ENCODE data around the gene SRGAP3.

Gene SRGAP3

GRCh38 chr3:9157651-9158362 lies 91.6 kb downstream of the SRGAP3 start:
- ATAC-seq = no peak
- TF ChIP-seq CREB5 (CRISPR knock-in tag; IDR thresholded peaks at IDR 0.05; ENCODE audit: low read depth) (no peak), ZNF565 (CRISPR knock-in tag; conservative IDR thresholded peaks at IDR 0.05; ENCODE audit: low read depth) (no peak), ESRRG (CRISPR knock-in tag; IDR thresholded peaks at IDR 0.05) (no peak), TCF4 (CRISPR knock-in tag; IDR thresholded peaks at IDR 0.05; ENCODE audit: borderline replicate concordance) (no peak), CSRNP3 (CRISPR knock-in tag; IDR thresholded peaks at IDR 0.05) (no peak), ZNF8 (CRISPR knock-in tag; IDR thresholded peaks at IDR 0.05) (no peak), RARB (CRISPR knock-in tag; IDR thresholded peaks at IDR 0.05) (no peak), ZNF70 (CRISPR knock-in tag; IDR thresholded peaks at IDR 0.05) (no peak), ARNTL (CRISPR knock-in tag; IDR thresholded peaks at IDR 0.05; ENCODE audit: borderline replicate concordance, low read depth) (no peak), ISL1 (CRISPR knock-in tag; IDR thresholded peaks at IDR 0.05) (no peak), ZFP3 (CRISPR knock-in tag; IDR thresholded peaks at IDR 0.05) (no peak), GLIS3 (CRISPR knock-in tag; IDR thresholded peaks at IDR 0.05) (no peak), CSDC2 (CRISPR knock-in tag; IDR thresholded peaks at IDR 0.05) (no peak), PATZ1 (CRISPR knock-in tag; IDR thresholded peaks at IDR 0.05; ENCODE audit: borderline replicate concordance) (no peak), PPARA (CRISPR knock-in tag; IDR thresholded peaks at IDR 0.05; ENCODE audit: borderline replicate concordance) (no peak), TSHZ2 (CRISPR knock-in tag; IDR thresholded peaks at IDR 0.05) (no peak), SNAI2 (CRISPR knock-in tag; IDR thresholded peaks at IDR 0.05) (no peak)

- no peak for ATAC-seq
Observed at GRCh38 chr3:9156604-9157003, 92.8 kb downstream of the SRGAP3 start.

More at GRCh38 chr3:9156604-9157003, 92.8 kb downstream of the SRGAP3 start:
- TF ChIP-seq ZNF70 (CRISPR knock-in tag; IDR thresholded peaks at IDR 0.05) (no peak), RARB (CRISPR knock-in tag; IDR thresholded peaks at IDR 0.05) (no peak), ZNF8 (CRISPR knock-in tag; IDR thresholded peaks at IDR 0.05) (no peak), OSR1 (CRISPR knock-in tag; IDR thresholded peaks at IDR 0.05) (no peak), ARNTL (CRISPR knock-in tag; IDR thresholded peaks at IDR 0.05; ENCODE audit: borderline replicate concordance, low read depth) (no peak), BACH2 (CRISPR knock-in tag; IDR thresholded peaks at IDR 0.05; ENCODE audit: borderline replicate concordance) (no peak), SNAI2 (CRISPR knock-in tag; IDR thresholded peaks at IDR 0.05) (no peak), POU6F1 (CRISPR knock-in tag; IDR thresholded peaks at IDR 0.05; ENCODE audit: borderline replicate concordance, low read depth) (no peak), GLIS3 (CRISPR knock-in tag; IDR thresholded peaks at IDR 0.05) (no peak), TCF4 (CRISPR knock-in tag; IDR thresholded peaks at IDR 0.05; ENCODE audit: borderline replicate concordance) (no peak)
